AG04449 (cell line): ENCODE results near the gene WNT5B.

Source experiments
- CTCF ChIA-PET: fragments of 350-600 bp; formaldehyde crosslinking; extraction: SDS; loops from one replicate; lab custom pipeline; 2021; ENCODE audit warnings: antibody characterized with exemption; lab: Yijun Ruan, JAX
- POLR2A ChIA-PET: fragments of 400-600, 350-600 bp; formaldehyde crosslinking; extraction: SDS; loops from one replicate; lab custom pipeline; 2020; ENCODE audit warnings: antibody characterized with exemption, inconsistent platforms; lab: Yijun Ruan, JAX
- DNase-seq: peaks from one replicate; pipeline ENCODE4 v3.0.0-alpha.2; 2010; ENCODE audit warnings: low read depth, low spot score
- H3K4me3 ChIP-seq: 2 replicates; pipeline ENCODE4 v1.5.1; 2011; ENCODE audit warnings: low read depth, mild to moderate bottlenecking, control low read depth, low read length
- CTCF ChIP-seq: IDR thresholded peaks from one replicate; pipeline ENCODE4 v1.5.1; 2011; ENCODE audit warnings: mild to moderate bottlenecking, moderate library complexity, low read length, control low read depth, inconsistent platforms; ENCODE audit not compliant: insufficient read depth; ENCODE audit errors: missing control alignments

WNT5B gene

GRCh38 chr12:1634590-1635191, 5.7 kb downstream of the WNT5B start:
- no peak overlapping the region for H3K4me3 ChIP-seq
- POLR2A ChIA-PET, result no interaction called here
- peak; percentile 94 for TF ChIP-seq CTCF
- CTCF ChIA-PET, result interaction anchor here (0.6 to 13.9 kb wide), 19 partner anchors 11 to 517 kb away, joined by 3 to 269 read pairs (median 6); no protein-coding TSS in a partner anchor
- no peak for DNase-seq

GRCh38 chr12:1635301-1636095, 6.5 kb downstream of the WNT5B start:
- H3K4me3 ChIP-seq, result no peak overlapping the region
- DNase-seq, result no peak
- CTCF ChIA-PET, result interaction anchor here (0.8 to 13.9 kb wide), 16 partner anchors 12 to 518 kb away, joined by 3 to 269 read pairs (median 8); no protein-coding TSS in a partner anchor
- no peak for TF ChIP-seq CTCF
- POLR2A ChIA-PET, result interaction anchor here (0.7 kb wide), 1 partner anchor 42 kb away, joined by 4 read pairs; no protein-coding TSS in a partner anchor

GRCh38 chr12:1638203-1638602, 9.2 kb downstream of the WNT5B start:
- TF ChIP-seq CTCF, result no peak
- DNase-seq, result no peak
- CTCF ChIA-PET, result interaction anchor here (2.9 to 13.9 kb wide), 3 partner anchors 12 to 302 kb away, joined by 9 to 269 read pairs (median 223); no protein-coding TSS in a partner anchor
- POLR2A ChIA-PET, result no interaction called here
- no peak overlapping the region for H3K4me3 ChIP-seq

- TF ChIP-seq CTCF, result no peak
- DNase-seq, result no peak
- no peak overlapping the region for H3K4me3 ChIP-seq
- CTCF ChIA-PET, result interaction anchor here (0.7 to 13.9 kb wide), 3 partner anchors 11 to 301 kb away, joined by 3 to 269 read pairs (median 223); no protein-coding TSS in a partner anchor
- POLR2A ChIA-PET, result no interaction called here
Observed at GRCh38 chr12:1639538-1639937, 10.5 kb downstream of the WNT5B start.

GRCh38 chr12:1640328-1641234, 11.6 kb downstream of the WNT5B start:
- TF ChIP-seq CTCF, result no peak
- DNase-seq, result no peak
- POLR2A ChIA-PET, result no interaction called here
- no peak overlapping the region for H3K4me3 ChIP-seq
- CTCF ChIA-PET, result interaction anchor here (1.1 to 13.9 kb wide), 5 partner anchors 10 to 152 kb away, joined by 3 to 223 read pairs (median 5); no protein-coding TSS in a partner anchor
